22Rv1 (cell line): Measurements from ENCODE around the gene SERPINE1.

Source experiments
- CTCF ChIP-seq: fragments of 450-650 bp; IDR thresholded peaks from 2 replicates; pipeline ENCODE4 v1.5.1; 2017; ENCODE audit warnings: mild to moderate bottlenecking
- ZFX ChIP-seq: fragments of 450-650 bp; IDR thresholded peaks from 2 replicates; pipeline ENCODE4 v1.6.1; 2017; ENCODE audit warnings: antibody characterized with exemption, borderline replicate concordance

GRCh38 chr7:101151908-101152651, 25.2 kb downstream of the SERPINE1 start:
- no peak for TF ChIP-seq CTCF
- no peak for TF ChIP-seq ZFX
